Measurements from ENCODE around the gene GRAMD1B.

- TF ChIP-seq CTCF (IDR thresholded peaks at IDR 0.05; ENCODE audit: insufficient read depth, low read length) (no peak), GABPA (IDR thresholded peaks at IDR 0.05; ENCODE audit: low read depth) (no peak)
These were observed 79.9 kb downstream of the GRAMD1B start for GRCh38 chr11:123509737-123510578.
